T-helper 2 cell treated with Interferon-gamma antibody and Interleukin-4, amounts not matched to agents 100 ng/mL and 5 ng/mL, for 36 hours (primary cell): ENCODE data around the gene LRPPRC. TPM values are rescaled to one million over a fixed set of nuclear protein-coding genes. Genes with fewer than 3 reads are reported as not detected.

Source experiments
- intact Hi-C: fragments of 100-400 bp; cut with micrococcal nuclease; formaldehyde crosslinking; loops from one replicate; pipeline ENCODE4 v1.15.1; 2023
- total RNA-seq: library from RNA; stranded (reverse); gene quantifications from 2 replicates; pipeline ENCODE4 v1.2.3, GENCODE V29; 2022

The LRPPRC gene
- total RNA-seq, 1 donor from 2014 or later = 99.2 TPM

DNA sequence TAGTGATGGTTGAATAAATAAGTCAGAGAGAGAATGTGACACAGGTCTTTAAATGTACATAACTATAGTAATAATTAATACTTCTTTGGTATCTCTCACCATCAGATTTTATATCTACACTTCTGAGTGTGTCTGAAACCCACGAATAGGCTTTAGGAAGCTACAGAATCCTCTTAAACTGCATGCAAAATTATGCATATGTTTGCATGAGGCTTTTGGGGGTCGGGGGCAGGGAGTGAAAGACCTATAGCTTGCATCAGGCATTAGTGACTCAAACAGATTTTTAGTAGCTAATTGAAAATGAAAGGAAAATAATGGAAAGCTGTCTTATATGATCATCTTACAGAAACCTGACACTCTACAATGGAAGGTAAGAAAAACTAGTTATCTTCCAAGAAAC, 14.9 kb downstream of the LRPPRC start:
- intact Hi-C loops = no loop called here

DNA sequence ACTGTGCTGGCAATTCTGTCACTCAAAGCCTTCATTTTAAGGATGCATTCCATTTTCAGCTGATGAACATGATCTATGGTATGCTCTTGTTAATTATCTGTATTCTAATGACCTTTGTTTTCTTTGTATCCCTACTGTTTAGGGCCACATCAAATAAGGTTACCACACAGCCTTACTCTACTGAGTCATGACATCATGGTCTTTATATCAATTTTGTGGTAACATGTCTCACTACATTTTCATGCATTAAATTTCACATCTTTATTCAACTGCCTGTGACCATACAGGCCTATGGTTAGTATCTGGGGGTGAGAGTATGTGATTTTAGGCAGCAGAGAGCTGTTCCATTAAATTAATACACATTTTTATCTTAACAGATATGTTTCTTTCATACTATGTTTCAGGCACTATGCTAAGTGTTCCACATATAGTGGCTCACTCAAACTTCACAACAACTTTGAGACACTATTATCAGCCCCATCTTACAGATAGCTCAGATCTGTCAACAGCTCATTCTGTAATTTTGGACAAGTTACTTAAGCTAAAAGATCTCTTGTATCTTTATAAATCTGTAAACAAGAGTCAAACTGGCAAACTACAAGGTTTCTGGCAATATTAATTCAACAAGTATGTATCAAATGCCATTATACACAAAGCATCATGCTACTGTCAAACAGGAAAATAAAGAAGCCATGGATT, 18.0 kb downstream of the LRPPRC start:
- intact Hi-C loops = no loop called here

DNA sequence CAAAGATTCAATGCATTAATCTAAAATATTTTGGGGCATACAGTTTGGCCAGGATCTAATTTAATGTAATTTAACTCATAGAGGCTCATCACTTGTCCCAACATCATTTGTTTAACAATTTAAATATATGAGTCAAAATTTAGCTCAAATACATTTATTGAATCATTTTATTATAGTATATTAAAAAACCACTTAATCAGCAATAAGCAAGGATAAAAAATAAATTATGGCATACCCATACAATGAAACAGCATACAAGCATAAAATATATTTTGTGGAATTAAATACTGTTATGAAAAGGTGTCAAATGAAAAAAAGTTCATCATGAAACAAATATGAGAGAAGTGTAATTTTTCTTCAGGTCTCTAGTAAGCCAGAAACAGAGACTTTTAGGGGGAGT, 34.9 kb downstream of the LRPPRC start:
- intact Hi-C loops = no loop called here

DNA sequence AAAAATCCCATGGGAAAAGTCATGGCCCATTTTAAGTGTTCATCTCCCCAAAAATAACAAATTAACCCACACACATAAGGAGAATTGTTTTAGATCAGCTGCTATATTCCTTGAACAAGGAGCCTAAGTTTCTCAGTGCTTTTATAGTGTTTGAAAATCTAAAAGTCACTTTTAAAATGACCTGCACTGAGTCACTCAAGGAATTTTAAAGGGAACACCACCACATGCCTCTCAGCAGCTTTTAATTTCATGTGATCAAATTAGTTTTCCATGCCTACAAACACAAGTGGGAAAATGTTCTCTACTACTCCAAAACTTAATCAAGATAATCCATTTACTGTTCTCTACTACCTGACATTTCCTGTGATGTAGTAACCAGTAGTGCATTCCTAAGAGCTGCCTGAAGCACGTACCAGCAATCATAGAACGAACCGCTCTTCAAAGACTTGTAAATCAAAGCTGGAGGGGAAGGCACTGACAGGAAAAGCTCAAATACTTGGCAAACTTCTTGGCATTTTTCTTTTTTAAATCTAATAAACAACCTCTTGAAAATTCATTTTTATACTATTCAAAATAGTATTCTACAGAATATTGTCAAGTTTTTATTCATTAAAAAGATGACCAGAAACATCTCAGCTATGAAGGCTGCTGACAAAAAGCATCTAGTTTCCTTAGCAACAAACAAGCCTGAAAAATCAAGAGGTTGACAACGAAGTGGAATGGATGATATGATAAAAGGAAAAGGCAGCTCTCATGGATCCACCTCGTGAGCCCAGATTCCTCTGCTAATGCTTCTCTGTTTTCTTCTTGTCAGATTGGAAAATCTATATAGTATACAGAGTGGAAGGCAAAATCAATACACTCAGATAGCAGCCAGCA, 37.2 kb downstream of the LRPPRC start:
- intact Hi-C loops = no loop called here

DNA sequence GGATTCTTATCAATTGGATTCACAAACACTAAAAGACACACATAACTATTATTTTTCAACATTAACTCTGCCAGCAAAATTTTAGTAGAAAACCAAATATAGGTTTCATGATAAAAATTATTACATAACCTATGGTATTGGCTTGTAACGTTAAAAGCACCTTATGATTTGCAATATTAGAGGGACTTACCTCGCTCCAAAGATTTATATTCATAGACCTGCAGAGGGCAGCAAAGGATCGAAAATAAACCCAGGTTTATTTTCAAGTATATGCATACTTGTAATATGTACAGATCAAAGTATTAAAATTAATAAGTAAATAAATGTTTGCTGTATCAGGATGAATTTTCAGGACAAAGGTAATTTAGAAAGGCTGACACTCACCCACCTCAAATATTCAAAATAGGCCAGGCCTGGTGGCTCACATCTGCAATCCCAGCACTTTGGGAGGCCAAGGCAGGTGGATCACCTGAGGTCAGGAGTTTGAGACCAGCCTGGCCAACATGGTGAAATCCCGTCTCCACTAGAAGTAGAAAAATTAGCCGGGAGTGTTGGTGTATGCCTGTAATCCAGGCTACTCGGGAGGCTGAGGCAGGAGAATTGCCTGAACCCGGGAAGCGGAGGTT, 45.3 kb downstream of the LRPPRC start:
- intact Hi-C loops = no loop called here

DNA sequence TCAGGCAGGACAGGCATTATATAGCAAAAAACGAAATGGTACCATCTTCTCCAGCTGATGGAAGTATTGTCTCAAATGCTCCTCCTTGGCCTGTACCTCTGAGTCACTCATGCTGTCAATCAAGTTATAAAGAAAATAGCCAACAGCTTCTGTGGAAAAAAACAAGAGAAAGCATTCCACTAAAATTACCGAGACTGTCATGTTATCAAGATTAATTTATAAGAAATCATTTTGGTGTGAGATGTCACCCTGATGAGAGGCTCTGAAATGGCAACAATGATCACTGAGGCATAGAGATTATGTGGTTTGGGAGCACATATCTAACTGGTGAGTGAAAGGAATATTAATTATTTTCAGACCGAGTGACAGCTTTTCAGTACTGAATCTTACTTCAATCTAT, 47.4 kb downstream of the LRPPRC start:
- intact Hi-C loops = no loop called here

DNA sequence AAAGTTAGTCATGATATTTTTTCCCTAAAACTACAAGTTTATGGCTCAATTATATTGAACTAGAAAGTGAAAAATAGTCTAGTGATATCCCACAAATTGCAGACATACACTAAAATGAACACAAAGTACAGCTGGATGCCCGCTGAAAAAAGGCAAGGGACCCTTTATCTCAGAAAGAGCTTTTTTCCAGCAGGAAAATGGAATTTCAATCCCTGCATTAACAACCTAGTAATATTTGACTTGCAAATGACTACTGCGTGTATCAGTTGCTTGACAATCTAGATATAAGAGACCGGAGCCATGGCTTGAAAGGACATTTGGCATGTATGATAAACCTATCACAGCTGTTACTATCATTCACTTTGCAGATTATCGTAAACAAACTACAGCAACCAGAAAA, 49.1 kb downstream of the LRPPRC start:
- intact Hi-C loops = no loop called here

DNA sequence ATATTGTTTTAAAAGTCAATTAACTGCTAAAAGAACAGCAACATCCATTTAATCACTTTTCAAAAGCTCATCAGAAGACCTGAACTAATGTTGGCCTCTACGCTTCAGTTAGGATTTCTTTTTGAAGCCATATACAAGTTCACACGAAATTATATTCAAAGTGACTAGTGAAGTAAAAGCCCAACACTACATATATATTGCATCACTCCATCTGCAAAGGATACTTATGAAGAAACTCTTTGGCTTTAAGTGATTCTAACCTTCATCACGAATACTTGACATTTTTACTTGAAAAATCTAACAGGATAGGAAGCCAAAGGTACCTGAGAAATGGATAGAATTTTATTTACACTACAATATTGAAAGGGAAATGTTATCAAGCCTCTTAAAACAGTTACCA, 50.4 kb downstream of the LRPPRC start:
- intact Hi-C loops = no loop called here

DNA sequence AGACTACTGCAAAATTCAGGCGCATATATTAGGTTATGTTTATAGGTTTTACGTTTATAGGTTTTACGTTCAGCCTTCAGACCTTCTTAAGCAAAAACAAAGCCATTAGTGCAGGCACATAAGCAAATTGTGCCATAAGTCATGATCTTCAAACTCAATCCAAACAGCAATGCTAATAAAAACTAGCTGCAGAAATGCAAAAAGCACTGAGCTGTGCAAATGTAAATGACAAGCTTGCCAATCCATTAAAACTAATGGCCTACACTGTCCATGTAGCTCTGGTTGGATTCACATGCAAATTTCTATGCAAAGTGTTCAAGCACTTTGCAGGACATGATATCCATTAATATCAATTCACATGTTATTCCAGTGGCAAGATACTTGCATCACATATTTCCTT, 50.9 kb downstream of the LRPPRC start:
- intact Hi-C loops = no loop called here

DNA sequence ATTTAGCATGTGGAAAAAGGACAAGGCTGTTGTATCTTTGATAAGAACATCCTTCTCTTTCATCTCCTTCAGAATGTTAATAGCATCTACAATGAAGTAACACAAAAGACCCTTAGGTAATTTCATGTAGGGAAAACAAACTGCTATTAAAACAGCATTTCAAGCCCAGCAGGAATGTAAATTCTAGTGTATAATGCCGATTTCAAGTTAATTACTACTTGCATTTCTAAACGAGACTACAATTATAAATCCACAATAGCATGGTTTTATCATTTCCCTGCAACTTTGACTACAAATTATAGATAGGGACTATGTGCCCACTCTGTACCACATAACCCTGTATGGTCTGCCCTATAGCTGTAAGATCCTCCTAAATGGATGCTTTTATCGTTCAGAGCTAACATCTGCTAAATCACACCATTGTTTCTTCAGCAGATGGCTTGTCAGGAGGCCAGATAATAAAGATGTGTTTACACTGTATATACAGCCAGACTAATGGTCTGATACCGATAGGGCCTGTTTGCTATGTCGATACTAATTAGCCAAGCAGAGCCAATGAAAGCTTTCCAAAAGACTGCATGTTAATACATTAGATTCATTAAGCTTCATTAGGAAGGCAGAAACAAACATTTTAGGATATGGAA, 51.9 kb downstream of the LRPPRC start:
- intact Hi-C loops = no loop called here

DNA sequence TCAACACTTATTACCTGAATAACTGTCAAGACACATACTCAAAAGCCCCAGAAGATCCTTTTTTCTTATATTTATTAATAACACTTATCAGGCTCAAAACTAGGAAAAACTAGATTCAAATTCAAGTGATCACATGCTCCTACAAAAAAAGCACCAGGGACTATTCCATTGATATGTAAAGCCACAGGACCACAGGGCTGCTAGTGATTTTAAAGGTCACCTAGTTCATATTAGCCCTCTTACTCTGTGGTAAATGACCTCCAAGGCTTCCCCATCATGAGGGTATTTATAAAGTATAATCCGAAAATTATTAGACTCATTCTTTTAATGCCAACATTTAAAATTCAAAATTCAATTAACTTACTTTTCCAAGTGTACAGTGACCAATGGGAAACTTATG, 52.5 kb downstream of the LRPPRC start:
- intact Hi-C loops = no loop called here

DNA sequence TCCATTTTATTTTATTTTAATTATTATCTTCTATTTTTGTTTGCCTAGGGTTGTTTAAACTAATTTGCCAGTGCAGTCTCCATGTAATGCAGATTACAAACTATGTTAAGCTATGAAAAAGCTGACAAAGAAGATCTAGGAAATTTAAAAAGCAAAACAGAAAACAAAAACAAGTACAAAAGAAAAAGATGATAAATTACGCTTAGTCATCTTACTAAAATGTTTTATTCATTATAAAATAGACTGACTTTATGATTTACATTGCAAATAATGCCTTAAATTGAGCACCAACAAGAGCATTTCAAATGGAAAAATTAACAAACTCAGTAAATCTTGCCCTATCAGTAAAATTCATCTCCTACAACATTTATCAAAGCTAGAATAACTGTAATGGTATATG, 52.9 kb downstream of the LRPPRC start:
- intact Hi-C loops = no loop called here

DNA sequence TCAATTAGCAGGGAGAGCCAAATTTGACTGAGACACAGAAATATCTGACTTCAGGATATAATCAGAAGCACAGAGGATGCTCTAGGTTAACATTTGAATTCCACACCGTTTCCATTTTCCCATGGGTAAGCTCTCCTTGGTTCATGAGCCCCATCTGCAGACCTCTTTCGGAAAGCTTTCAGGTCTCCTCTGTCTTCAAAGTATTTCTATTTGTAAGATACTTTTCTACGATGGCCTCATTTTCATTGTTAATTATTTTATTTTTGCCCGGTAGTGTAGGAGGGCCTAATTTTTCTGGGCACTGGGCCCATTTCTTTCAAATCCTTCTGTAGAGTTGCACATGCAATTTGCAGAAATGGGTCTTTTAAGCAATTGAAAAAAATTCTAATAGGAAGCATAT, 53.8 kb downstream of the LRPPRC start:
- intact Hi-C loops = no loop called here

DNA sequence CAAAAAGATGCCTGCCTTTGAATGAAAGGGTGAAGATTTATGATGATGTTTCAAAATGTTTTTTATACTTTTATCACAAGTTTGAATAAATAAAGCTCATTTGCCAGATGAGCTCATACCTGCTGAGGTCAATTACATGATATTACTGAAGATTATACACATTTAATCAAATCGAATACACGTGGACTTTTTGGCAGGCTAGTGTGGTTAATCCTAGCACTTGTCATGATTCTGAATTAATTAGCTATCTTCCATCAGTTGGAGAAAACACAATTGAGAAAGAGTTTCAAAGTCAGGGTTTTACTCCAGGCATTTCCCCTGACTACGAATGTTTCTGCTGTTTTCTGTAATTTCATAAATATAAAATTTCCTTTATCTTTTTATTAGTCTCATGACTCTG, 54.4 kb downstream of the LRPPRC start:
- intact Hi-C loops = no loop called here

DNA sequence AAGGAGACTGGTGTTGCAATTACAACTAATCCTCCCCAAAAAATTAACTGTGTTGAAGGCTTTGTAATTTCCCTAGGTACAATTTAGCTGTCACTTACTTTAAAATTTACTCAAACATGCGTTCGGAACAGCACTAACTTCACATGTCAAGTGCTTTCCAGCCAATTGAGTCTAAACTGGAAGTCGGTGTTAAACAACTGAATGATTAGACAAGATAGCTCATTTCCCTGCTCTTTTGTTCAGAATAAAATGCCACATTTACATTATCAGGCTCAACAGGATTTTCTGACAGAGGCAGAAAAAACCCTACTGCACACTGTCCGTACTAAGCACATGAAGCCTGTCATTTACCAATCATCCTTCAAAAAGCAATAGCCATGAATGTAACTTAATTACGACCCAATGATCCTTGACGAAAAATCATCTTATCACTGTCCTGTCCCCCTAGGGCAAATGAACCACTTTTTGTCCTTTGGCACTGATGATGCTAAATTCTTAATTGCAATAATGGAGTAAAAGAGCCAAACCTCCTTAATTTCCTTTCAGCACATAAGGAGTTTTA, 56.0 kb downstream of the LRPPRC start:
- intact Hi-C loops = no loop called here

DNA sequence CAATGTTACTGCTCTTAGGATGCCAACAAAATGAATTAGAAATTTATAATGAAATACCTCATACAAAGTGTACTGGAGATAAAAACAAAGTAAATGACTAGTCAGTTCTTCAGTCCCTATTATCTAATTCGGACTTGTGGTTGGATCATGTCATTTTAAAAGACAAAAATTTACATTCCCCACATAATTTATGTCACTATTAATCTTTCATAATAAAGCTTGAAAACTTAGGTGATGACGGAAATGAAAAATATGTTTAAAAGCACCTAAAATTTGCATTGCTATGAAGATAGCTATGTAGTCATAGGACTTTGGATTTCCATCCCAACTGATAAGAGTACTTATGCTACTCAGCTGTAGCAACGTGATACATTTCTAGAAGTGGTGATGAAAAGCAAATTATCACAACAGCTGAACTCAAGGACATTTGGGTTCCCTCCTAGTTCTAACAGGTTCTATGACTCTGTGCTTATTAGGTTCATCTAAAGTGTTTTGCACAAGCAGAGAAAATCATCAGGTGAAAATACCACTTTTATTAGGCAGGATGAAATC, 58.4 kb downstream of the LRPPRC start:
- intact Hi-C loops = no loop called here

DNA sequence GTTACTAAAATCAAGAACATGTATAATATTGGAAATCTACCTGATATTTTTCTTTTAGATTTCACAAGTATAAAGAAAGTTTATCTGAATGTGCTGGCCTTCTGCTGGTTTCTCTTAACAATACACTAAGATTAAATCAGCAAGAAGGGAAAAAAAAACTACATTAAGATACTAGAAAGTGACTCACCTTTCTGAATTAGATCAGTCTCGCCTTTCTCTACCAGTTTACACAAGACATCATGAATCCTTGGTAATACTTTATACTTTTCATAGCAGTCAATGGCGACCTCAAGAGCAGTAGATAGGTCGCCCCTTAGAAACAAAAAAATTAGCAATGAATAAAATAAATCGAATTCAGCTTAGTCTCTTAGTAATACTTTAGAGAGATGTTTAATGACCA, 61.2 kb downstream of the LRPPRC start:
- intact Hi-C loops = no loop called here

DNA sequence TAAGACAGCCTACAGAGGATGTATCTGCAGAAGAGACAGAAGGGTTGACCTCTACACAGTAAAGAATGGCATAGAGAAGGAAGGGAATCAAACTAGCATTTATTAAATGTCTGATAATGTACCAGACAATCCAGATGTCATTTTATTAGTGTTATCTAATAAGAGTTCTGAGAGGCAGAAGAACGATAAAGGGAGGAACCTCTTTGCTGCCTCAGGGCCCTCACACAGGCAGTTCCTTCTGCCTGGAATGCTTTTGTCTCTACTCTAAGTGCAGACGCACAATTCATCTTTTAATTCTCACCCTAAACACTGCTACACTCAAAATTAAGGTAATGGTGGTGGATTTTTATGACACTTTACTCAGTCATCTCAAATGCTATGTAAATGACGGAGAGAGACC, 64.5 kb downstream of the LRPPRC start:
- intact Hi-C loops = no loop called here

DNA sequence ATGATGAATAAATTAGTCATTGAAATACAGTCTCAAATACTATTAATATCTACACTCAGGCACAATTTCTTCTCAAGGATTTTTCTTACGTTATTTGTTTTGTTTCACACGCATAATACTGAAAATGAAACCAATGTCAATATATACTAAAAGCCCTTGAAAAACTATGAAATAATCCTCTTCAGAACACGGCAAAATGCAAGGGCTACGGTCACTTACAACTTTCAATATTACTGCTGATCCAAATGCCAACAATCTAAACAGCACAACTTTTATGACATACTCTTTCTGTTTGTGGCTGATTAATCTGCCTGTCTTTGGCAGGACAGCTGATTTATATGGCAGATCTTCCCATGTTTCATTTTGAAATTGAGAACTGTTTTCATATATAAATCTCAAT, 68.3 kb downstream of the LRPPRC start:
- intact Hi-C loops = no loop called here

DNA sequence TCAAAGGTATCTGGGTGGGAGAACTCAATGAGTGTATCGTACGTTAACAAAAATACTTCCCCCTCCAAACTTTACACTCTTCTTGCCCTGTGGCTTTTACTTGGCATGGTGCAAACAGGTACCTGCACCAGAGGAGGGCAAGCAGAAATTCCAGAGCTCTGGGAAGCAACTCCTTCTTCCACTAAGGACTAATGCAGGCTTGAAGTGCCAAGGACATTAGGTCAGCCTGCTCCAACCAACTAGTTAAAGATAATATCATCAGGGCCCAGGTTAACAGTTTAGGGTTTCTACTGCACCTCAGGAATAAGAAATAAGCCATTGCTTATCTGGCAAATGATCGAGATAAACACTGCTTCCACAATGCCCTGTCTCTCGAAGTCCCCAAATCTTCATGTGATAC, 70.4 kb downstream of the LRPPRC start:
- intact Hi-C loops = no loop called here

DNA sequence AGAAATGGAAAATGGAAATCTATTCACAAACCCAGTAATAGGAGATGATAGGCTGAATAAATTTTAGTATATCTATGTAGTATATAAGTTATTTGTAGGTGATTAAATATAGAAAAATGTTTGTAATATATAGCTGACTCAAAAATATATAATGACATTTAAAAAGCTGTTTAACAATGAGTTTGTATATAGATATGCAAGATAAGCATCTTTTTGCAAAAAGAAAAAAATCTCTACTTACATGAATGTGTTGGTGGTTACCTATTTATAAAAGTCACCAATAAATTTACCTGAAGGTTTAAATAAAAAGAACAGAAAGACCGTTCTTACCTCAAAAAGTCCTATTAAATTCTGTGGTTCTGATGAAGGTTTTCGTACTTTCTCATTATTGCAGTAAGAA, 71.3 kb downstream of the LRPPRC start:
- intact Hi-C loops = no loop called here
